NCI-H128 (cell line): ENCODE measurements around the gene TVP23A.
"Not testable (repeated sequence)": the region's sequence is repeated elsewhere in the genome, so short reads cannot be mapped to it uniquely, and the experiment has no call there.

Experiments used
- DNase-seq: peaks from one replicate; lab custom pipeline; 2025; ENCODE audit not compliant: unreplicated experiment; lab: John Stamatoyannopoulos, UW

Gene TVP23A

GRCh38 chr16:10806698-10807097 is 11.9 kb downstream of the TVP23A start:
- no peak for DNase-seq

GRCh38 chr16:10805334-10805733 is 13.3 kb downstream of the TVP23A start:
- DNase-seq = no peak

- DNase-seq = no peak
Measured at GRCh38 chr16:10799736-10800135, 18.9 kb downstream of the TVP23A start.

- no peak for DNase-seq
Measured at GRCh38 chr16:10791048-10791447, 27.5 kb downstream of the TVP23A start.

- DNase-seq = not testable (repeated sequence)
Measured at GRCh38 chr16:10788630-10789029, 30.0 kb downstream of the TVP23A start.

GRCh38 chr16:10787304-10787703 is 31.3 kb downstream of the TVP23A start:
- DNase-seq = no peak

- DNase-seq = no peak
Measured at GRCh38 chr16:10782628-10783027, 36.0 kb downstream of the TVP23A start.

- no peak for DNase-seq
Measured at GRCh38 chr16:10780628-10781027, 38.0 kb downstream of the TVP23A start.

GRCh38 chr16:10779908-10780307 is 38.7 kb downstream of the TVP23A start:
- not testable (repeated sequence) for DNase-seq

- no peak for DNase-seq
Measured at GRCh38 chr16:10777356-10777755, 41.2 kb downstream of the TVP23A start.

- DNase-seq = not testable (repeated sequence)
Measured at GRCh38 chr16:10776923-10777322, 41.7 kb downstream of the TVP23A start.

- DNase-seq = no peak
Measured at GRCh38 chr16:10776280-10776679, 42.3 kb downstream of the TVP23A start.

- DNase-seq = no peak
Measured at GRCh38 chr16:10770907-10771306, 47.7 kb downstream of the TVP23A start.

GRCh38 chr16:10769381-10769780 is 49.2 kb downstream of the TVP23A start:
- no peak for DNase-seq

GRCh38 chr16:10767127-10767526 is 51.5 kb downstream of the TVP23A start:
- DNase-seq = no peak

- no peak for DNase-seq
Measured at GRCh38 chr16:10765772-10766171, 52.8 kb downstream of the TVP23A start.

- no peak for DNase-seq
Measured at GRCh38 chr16:10763456-10763855, 55.1 kb downstream of the TVP23A start.

- DNase-seq = no peak
Measured at GRCh38 chr16:10762336-10763016, 56.1 kb downstream of the TVP23A start.

- DNase-seq = no peak
Measured at GRCh38 chr16:10761373-10761772, 57.2 kb downstream of the TVP23A start.

GRCh38 chr16:10760858-10761257 is 57.7 kb downstream of the TVP23A start:
- DNase-seq = no peak

- DNase-seq = no peak
Measured at GRCh38 chr16:10756574-10756973, 62.0 kb downstream of the TVP23A start.

GRCh38 chr16:10754941-10755340 is 63.7 kb downstream of the TVP23A start:
- no peak for DNase-seq

GRCh38 chr16:10753670-10754069 is 64.9 kb downstream of the TVP23A start:
- DNase-seq = no peak
